Activated T-helper 17 cell treated with anti-CD3 and anti-CD28 coated beads, Interleukin-2, amount 50 U/mL, for 72 hours (primary cell): Measurements from ENCODE around the gene ERFL. TPM values are rescaled to one million over a fixed set of nuclear protein-coding genes. Genes with fewer than 3 reads are reported as not detected.
A peak's percentile ranks its signal among the peaks of the same experiment; 100 is the strongest.

Experiments
- ATAC-seq: fragments of 150-1000 bp; cut with Tn5 transposase; replicated peaks from 2 replicates; pipeline ENCODE4 v1.10.0; 2021; ENCODE audit warnings: mild to moderate bottlenecking, moderate library complexity
- H3K27ac Mint-ChIP-seq: one replicate; pipeline ENCODE4 v1.8.0; 2022; ENCODE audit warnings: mixed read lengths
- H3K27me3 Mint-ChIP-seq: one replicate; pipeline ENCODE4 v1.8.0; 2022; ENCODE audit warnings: mixed read lengths
- H3K36me3 Mint-ChIP-seq: one replicate; pipeline ENCODE4 v1.8.0; 2022; ENCODE audit warnings: low read depth, mild to moderate bottlenecking, mixed read lengths
- H3K4me1 Mint-ChIP-seq: one replicate; pipeline ENCODE4 v1.8.0; 2022; ENCODE audit warnings: mixed read lengths
- H3K4me3 Mint-ChIP-seq: one replicate; pipeline ENCODE4 v1.8.0; 2022; ENCODE audit warnings: mild to moderate bottlenecking, mixed read lengths
- H3K9me3 Mint-ChIP-seq: one replicate; pipeline ENCODE4 v1.8.0; 2022; ENCODE audit warnings: mixed read lengths
- total RNA-seq, 2 donors: library from RNA; stranded (reverse); gene quantifications; one replicate each; pipeline ENCODE4 v1.2.3, GENCODE V29; 2022

Gene ERFL
- total RNA-seq, 2 donors from 2014 or later, result 0.89 to 2.1 TPM

DNA sequence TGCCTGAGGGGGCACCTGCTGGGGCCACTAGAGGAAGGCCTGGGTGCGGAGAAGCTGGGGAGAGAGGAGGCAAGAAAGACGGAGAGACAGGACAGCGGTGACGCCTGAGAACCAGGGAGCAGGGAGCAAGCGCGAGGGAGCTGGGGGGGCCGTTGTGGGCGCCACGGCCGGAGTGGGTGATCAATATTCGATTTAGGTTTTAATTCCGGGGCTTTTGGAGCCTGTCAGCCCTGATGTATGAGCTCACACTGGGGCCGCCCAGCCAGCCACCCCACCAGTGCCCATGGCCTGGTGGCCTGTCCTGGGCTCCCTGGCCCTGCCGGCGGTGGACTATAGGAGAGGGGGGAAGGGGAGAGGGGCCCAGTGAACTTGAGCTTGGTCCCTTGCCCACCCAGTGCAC lies 8.7 kb upstream of the ERFL start:
- Mint-ChIP-seq H3K27ac (peak overlapping the region; percentile 11), H3K4me1 (peaks cover 29% of the 10 kb centered on the region), H3K4me3 (peak overlapping the region; percentile 27)

DNA sequence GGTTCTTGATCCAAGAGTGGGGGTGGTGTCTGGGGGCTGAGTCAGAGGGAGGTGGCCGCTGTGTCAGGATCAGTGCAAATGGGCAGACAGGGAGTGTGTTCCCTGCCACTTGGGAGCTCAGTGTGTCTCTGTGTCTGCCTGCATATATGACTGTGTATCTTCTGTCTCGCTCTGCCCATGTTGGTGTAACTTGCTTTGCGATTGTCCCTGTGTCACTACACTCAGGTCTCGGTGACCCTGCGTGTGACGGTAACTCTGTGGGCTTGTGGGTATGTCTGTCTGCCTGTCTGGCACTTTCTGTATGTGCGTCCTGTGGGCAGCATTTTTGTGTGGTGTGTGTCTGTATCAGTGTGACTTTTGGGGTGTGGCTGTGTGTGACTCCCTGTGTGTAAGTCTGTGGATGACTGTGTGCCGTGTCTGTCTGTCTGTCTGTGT lies 8.2 kb upstream of the ERFL start:
- H3K27me3 Mint-ChIP-seq, result peaks cover 10% of the 10 kb centered on the region
- ATAC-seq, result peak; percentile 61
- H3K27ac Mint-ChIP-seq, result peak overlapping the region; percentile 11
- H3K36me3 Mint-ChIP-seq, result no peaks in the 10 kb centered on the region
- no peaks in the 10 kb centered on the region for H3K9me3 Mint-ChIP-seq
- H3K4me1 Mint-ChIP-seq, result peaks cover 26% of the 10 kb centered on the region
- peak overlapping the region; percentile 27 for H3K4me3 Mint-ChIP-seq

More for the DNA sequence above, 8.7 kb upstream of the ERFL start:
- ATAC-seq, result no peak
- Mint-ChIP-seq H3K9me3 (no peaks in the 10 kb centered on the region), H3K36me3 (no peaks in the 10 kb centered on the region), H3K27me3 (peaks cover 13% of the 10 kb centered on the region)

DNA sequence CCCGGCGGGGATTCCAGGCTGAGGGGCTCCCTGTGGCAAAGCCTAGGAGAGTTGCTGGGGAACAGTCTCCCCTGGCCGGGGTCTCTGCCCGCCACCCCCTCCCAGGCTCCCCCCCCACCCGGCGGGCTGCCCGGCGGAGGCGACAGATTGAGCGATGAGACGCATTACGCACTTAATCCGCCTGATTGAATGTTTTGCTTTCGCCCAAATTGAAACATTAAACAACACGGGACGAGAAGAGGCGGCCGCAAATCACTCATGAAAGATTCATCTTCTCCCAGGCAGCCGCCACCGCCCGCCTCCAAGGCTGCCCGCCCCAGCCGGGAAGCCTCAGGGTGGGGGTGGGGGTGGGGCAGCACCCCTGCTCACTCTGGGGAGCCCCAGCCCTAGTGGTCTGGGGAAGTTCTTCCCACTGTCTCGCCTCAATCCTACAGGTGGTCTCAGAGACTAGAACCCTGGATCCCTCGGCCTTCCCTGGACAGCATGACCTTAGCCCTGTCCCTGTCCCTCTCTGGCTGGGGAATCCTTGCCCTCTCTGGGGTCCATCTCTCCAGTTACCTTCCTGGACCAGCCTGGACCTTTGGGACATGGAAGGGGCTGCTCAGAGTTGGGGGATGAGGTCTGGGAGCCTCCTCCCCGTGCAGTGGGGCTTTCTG lies 7.6 kb upstream of the ERFL start:
- Mint-ChIP-seq H3K9me3 (no peaks in the 10 kb centered on the region), H3K27ac (peak overlapping the region; percentile 42), H3K27me3 (peaks cover 7% of the 10 kb centered on the region), H3K36me3 (no peaks in the 10 kb centered on the region), H3K4me1 (peaks cover 23% of the 10 kb centered on the region), H3K4me3 (peak overlapping the region; percentile 27)
- peak; percentile 27 for ATAC-seq

DNA sequence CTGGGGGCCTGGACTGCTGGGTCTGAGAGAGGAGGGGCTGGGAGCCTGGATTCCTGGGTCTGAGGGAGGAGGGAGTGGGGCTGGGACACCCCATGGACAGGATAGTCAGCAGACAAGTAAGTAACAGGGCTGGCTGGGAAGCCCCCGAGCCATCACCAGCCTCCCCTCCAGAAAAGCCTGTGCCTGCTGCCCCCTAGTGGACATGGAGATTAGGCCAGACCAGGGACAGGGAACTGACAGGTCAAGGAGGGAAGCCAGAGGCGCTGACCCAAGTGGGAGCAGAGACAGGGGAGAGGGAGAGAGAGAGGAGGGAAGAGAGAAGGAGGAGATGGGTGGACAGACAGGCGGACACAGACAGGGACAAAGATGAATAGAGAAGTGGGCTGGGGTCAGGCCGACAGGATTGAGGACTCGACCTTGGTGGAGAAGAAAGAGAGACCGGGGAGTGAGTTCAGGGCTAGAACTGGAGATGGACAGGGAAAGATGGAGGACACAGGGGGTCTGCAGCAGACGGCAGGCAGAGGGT lies 6.7 kb upstream of the ERFL start:
- Mint-ChIP-seq H3K27me3 (peaks cover 7% of the 10 kb centered on the region), H3K27ac (peak overlapping the region; percentile 42), H3K9me3 (no peaks in the 10 kb centered on the region), H3K36me3 (no peaks in the 10 kb centered on the region), H3K4me3 (peak overlapping the region; percentile 14), H3K4me1 (peaks cover 23% of the 10 kb centered on the region)
- ATAC-seq, result peak; percentile 74

DNA sequence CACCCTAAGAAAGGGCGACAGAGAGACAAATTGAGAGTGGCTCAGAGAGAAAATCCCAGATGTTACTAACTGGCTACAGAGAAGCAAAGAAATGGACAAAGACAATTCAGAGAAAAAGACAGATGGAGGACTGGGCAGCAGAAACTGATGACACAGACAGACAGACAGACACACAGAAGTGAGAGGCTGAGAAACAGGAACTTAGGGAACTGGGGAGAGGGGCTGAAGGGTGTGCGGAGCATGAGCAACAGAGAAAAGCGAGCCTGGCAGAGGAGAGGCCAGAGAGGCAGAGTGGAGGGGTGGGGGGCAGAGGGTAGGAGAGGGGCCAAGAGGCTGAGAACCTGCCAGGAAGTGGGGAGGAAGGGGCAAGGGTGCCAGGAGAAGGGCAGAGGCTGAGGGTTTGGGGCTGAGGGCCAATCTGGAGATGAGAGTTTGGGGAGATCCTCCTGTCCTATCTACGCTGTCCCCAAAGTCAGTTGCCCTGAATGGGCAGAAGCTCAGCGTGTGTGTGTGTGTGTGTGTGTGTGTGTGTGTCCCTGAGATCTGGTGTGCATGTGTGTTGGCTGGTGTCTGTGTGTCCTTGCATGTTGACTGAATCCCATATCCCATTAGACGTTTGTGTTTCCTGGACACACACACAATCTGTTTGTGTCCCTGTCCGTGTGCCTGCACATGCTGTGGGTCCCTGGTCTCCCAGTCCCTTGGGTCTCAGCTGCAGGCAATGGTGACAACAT lies 5.6 kb upstream of the ERFL start:
- Mint-ChIP-seq H3K27me3 (peaks cover 10% of the 10 kb centered on the region), H3K36me3 (no peaks in the 10 kb centered on the region), H3K4me3 (no peak overlapping the region), H3K4me1 (peaks cover 28% of the 10 kb centered on the region), H3K9me3 (no peaks in the 10 kb centered on the region), H3K27ac (peak overlapping the region; percentile 42)
- no peak for ATAC-seq

DNA sequence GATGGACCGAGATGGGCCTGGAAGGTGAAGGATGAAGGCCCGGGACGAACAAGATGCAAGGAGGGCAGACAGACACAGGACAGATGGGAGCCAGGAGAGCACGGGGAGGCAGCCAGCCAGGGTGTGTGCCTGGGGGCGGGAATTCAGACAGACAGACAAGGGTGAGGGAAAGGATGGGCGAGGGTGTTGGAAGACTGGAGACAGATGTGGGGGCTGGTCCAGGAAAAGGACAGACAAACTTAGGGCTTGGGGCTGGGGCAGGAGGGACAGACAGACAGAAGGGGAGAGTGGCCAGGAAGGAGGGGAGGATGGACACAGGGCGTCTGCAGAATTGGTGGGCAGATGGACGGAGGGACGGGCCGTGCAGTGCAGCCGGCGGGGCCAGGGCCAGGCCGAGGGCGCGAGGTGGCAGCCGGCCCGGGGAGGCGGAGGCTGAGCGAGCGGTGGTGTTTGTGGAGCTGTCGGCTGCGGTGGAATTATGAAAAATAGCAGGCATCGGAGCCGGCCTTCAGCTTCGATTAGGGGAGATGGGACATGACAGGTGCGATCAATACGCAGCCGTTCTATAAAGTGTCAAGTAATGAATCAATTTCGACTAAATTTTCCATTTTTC lies 4.6 kb upstream of the ERFL start:
- no peak for ATAC-seq
- Mint-ChIP-seq H3K27ac (peak overlapping the region; percentile 42), H3K36me3 (no peaks in the 10 kb centered on the region), H3K27me3 (peaks cover 10% of the 10 kb centered on the region), H3K9me3 (no peaks in the 10 kb centered on the region), H3K4me1 (peaks cover 30% of the 10 kb centered on the region), H3K4me3 (no peak overlapping the region)

DNA sequence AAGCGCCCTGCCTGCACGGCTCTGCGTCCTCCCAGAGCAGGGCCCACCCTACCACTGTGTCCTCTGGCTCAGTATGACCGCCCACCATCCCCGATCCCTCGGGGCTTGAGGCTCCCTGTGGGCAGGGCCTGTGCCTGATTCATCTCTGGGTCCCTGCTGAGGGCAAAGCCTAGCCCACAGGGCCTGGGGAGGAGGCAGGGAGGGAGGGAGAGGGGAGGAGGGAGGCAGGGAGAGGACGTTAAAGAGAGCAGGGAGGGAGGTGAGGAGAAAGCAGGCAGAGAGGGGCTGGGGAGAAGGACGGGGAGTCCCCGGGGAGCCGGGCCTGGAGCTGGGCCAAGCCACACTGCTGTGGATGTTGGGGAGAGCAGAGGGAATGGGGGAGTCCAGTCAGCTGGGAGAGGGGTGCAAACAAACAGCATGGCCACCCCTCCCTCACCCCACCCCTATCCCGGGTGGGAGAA lies 4.0 kb upstream of the ERFL start:
- Mint-ChIP-seq H3K4me1 (peaks cover 30% of the 10 kb centered on the region), H3K4me3 (no peak overlapping the region)

DNA sequence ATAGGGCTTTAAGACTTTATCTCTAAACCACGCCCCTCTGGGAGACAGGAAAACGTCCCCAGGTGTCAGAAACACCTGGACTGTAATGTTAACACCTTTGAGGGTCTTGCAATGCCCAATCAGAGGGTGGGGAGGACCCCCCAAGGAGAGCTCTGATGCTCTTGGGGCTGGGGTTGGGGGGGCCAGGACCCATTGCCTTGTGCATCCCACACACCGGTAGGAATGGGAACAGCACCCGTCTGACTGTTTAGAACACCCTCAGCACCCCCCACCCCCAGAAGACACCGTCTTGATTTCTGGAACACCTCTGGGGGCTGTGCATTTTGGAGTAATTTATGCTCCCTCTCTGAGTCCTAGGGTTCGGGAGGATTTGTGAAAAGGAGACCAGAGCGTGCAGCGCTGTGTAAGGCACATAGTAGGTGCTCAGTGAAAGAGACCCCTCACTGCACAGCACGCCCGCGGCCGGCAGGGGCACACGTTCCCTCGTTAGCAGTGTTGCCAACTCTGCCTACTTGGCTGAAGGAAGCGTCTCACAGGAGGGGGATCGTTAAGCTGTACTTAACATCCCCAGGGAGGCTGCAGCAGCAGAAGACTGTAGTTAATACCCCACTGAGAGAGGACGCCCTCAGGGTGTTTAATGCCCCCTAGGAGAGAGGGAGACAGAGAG lies 2.8 kb upstream of the ERFL start:
- Mint-ChIP-seq H3K36me3 (no peaks in the 10 kb centered on the region), H3K27me3 (peaks cover 10% of the 10 kb centered on the region), H3K27ac (no peak overlapping the region), H3K9me3 (no peaks in the 10 kb centered on the region), H3K4me3 (no peak overlapping the region), H3K4me1 (peaks cover 23% of the 10 kb centered on the region)
- ATAC-seq, result no peak

More for the DNA sequence above, 4.0 kb upstream of the ERFL start:
- peaks cover 10% of the 10 kb centered on the region for H3K27me3 Mint-ChIP-seq
- no peak for ATAC-seq
- H3K36me3 Mint-ChIP-seq, result no peaks in the 10 kb centered on the region
- H3K9me3 Mint-ChIP-seq, result no peaks in the 10 kb centered on the region
- H3K27ac Mint-ChIP-seq, result no peak overlapping the region

DNA sequence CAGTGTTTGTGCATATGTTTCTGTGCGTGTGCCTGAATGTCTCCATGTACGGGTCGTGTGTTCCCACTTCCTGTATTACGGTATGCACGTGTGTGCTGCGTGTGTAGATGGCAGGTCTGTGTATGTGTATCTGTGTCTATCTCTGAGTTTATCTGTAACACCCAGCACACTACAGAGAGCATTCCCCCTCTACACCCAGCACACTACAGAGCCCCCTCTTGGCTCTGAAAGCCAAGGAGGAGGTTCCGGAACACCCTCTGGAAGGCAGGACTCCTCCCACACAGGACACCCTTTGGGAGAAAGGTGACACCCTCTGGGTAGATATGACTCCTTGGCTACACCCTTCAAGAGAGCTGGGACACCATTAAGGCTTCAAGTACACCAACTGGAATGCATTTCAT lies 2.1 kb upstream of the ERFL start:
- peaks cover 8% of the 10 kb centered on the region for H3K27me3 Mint-ChIP-seq
- H3K36me3 Mint-ChIP-seq, result no peaks in the 10 kb centered on the region
- H3K9me3 Mint-ChIP-seq, result no peaks in the 10 kb centered on the region
- H3K4me1 Mint-ChIP-seq, result peaks cover 20% of the 10 kb centered on the region
- H3K27ac Mint-ChIP-seq, result no peak overlapping the region
- no peak overlapping the region for H3K4me3 Mint-ChIP-seq
- no peak for ATAC-seq

DNA sequence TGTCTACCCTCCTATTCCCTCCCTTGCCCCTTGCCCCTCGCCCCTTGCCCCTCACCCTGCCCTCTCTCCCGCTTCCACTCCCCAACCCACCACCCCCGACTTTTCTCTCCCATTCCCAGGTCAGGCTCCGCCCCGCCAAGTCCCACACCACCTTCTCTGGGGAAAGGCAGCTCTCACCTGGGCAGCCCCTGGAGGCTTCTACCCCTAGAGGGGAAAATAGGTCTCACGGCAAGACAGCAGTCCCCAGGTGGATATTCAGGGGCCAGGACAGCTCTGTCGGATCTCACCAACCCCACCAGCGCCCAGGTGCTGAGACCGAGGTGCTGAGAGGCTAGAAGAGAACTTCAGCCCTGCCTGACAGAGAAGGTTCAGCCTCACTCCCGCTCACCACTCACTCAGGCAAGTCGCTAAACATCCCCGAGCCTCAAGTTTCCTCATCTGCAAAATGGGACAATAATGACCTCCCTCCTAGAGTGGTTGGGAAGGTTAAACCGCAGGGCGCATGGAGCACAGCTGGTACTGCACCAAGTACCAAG lies 1.4 kb upstream of the ERFL start:
- no peak for ATAC-seq
- peaks cover 13% of the 10 kb centered on the region for H3K4me1 Mint-ChIP-seq
- peak overlapping the region; percentile 79 for H3K27ac Mint-ChIP-seq
- H3K36me3 Mint-ChIP-seq, result no peaks in the 10 kb centered on the region
- H3K9me3 Mint-ChIP-seq, result no peaks in the 10 kb centered on the region
- no peak overlapping the region for H3K4me3 Mint-ChIP-seq
- H3K27me3 Mint-ChIP-seq, result peaks cover 3% of the 10 kb centered on the region

DNA sequence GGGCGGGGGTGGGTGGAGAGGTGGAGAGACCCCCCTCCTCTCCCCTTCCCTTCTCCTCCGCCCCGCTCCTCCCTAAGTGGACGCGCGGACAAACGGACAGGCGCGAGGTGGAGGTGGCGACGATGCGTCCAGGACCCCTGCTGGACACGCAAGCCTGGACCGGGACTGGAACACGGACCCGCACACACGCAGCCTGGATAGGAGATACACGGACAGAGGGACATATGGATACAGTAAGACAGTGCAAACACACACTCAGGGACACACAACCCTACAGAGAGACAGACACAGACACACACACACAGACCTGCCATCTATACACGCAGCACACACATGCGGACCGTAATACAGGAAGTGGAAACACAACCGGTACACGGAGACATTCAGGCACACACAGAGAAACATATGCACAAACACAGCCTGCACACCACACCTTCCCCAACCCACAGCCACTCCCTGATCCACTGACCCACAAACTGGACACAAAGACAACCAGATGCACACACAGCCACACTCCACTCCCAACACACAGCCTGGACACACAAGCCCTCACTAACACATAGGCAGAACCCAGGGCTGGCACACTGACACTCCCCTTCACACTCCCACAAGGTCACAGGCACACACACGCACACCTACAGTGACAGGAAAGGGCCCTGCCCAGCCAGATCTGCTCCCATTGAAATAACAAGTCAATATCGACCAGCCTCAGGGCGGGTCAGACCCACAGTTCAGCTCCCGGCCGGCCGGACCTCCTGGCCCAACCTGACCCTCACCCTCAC lies 696 bp upstream of the ERFL start:
- no peak overlapping the region for H3K4me3 Mint-ChIP-seq
- no peaks in the 10 kb centered on the region for H3K36me3 Mint-ChIP-seq
- peak; percentile 69 for ATAC-seq
- peaks cover 13% of the 10 kb centered on the region for H3K4me1 Mint-ChIP-seq
- peaks cover 3% of the 10 kb centered on the region for H3K27me3 Mint-ChIP-seq
- H3K9me3 Mint-ChIP-seq, result no peaks in the 10 kb centered on the region
- H3K27ac Mint-ChIP-seq, result peak overlapping the region; percentile 79

DNA sequence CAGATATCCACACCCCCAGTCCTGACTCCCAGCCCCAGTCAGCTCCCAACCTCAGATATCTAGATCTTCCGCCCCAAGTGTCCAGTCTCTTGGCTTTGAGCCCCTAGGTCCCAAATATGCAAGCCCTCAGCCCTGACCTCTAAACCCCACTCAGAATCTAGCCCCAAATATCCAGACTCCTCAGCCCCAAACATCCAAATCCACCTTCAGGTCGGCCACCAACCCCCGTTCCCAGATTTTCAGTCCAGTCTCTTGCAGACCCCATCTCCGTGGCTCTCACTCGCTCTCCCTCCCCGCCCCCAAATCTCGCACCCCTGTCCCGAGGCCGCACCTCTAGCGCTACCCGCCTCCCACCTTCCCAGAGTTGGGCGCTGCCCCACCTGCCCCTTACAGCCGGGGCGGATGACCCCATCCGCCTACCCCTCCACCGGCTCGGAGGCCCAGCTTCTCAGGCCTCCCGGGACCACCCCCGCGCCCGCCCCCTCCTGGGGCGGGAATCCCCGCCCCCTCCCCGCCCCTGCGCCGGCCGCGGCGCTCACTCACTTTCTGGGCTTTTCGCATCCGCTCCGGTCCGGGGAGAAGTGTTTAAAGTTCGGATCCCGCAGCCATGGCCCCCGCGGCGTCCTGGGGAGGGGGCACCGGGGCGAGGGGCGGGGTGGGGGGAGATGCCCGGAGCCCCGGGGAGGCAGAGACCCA lies 604 bp downstream of the ERFL start:
- Mint-ChIP-seq H3K36me3 (no peaks in the 10 kb centered on the region), H3K27me3 (peaks cover 7% of the 10 kb centered on the region), H3K9me3 (no peaks in the 10 kb centered on the region), H3K4me3 (no peak overlapping the region), H3K4me1 (peaks cover 14% of the 10 kb centered on the region), H3K27ac (peak overlapping the region; percentile 39)
- ATAC-seq, result peak; percentile 31
